Kidney (tissue), 14 donors: ENCODE data around the gene TMEM131L. TPM values are rescaled to one million over a fixed set of nuclear protein-coding genes. Genes with fewer than 3 reads are reported as not detected.

Experiments used
- DNase-seq, 5 donors: peaks; one replicate each; pipeline ENCODE4 v3.0.0-alpha.2; 2013 to 2020
- FAIRE-seq: peaks from 2 replicates; lab custom pipeline; 2012; peaks lifted over from hg19 to GRCh38; lab: Jason Lieb, UNC
- H3K27ac ChIP-seq, 2 donors: one replicate each; pipeline ENCODE4 v1.7.0; 2013; ENCODE audit warnings: low read depth in 2 of 2, low read length in 2 of 2, inconsistent platforms in 1 of 2
- H3K27me3 ChIP-seq: one replicate; pipeline ENCODE4 v1.7.1; 2013; ENCODE audit warnings: low read length, inconsistent platforms; ENCODE audit not compliant: control insufficient read depth, insufficient read depth
- H3K36me3 ChIP-seq, 3 donors: one replicate each; pipeline versions ENCODE4 v1.7.0 to v1.7.1; 2013; ENCODE audit warnings: low read length in 3 of 3, control low read depth in 1 of 3, inconsistent platforms in 1 of 3; ENCODE audit not compliant: insufficient read depth in 3 of 3, control insufficient read depth in 2 of 3
- H3K4me1 ChIP-seq, 3 donors: one replicate each; pipeline versions ENCODE4 v1.7.0 to v1.7.1; 2013; ENCODE audit warnings: low read length in 3 of 3, inconsistent platforms in 1 of 3, low read depth in 1 of 3; ENCODE audit not compliant: control insufficient read depth in 2 of 3, insufficient read depth in 2 of 3
- H3K4me3 ChIP-seq, 3 donors: one replicate each; pipeline versions ENCODE4 v1.7.0 to v1.8.1; 2013; ENCODE audit warnings: low read length in 3 of 3, control low read depth in 1 of 3, inconsistent platforms in 1 of 3
- H3K9ac ChIP-seq, 3 donors: one replicate each; pipeline versions ENCODE4 v1.7.0 to v1.7.1; 2013; ENCODE audit warnings: low read length in 3 of 3, control low read depth in 1 of 3, inconsistent platforms in 1 of 3
- H3K9me3 ChIP-seq, 3 donors: one replicate each; pipeline versions ENCODE4 v1.7.0 to v1.7.1; 2013; ENCODE audit warnings: low read length in 3 of 3, control low read depth in 1 of 3, inconsistent platforms in 1 of 3; ENCODE audit not compliant: control insufficient read depth in 2 of 3, insufficient read depth in 1 of 3
- intact Hi-C: fragments of 100-400 bp; cut with DNase I; formaldehyde crosslinking; loops from one replicate; pipeline ENCODE4 v1.11.1; 2022
- polyA plus RNA-seq: library from polyadenylated mRNA; stranded (reverse); fragments of 350-450 nt; fragmentation: Illumina TruSeq; extraction: RNeasy Lipid Tissue Mini Kit (QIAGEN cat#74804); gene quantifications from one replicate; pipeline ENCODE4 v1.2.3, GENCODE V29; 2014; ENCODE audit warnings: low read depth, low replicate concordance; ENCODE audit not compliant: insufficient read depth
- total RNA-seq: library from RNA; stranded (reverse); fragmentation: NEBNext Ultra II Directional; extraction: Animal tissue kit (Norgen Biotek cat#: 25700); gene quantifications from one replicate; pipeline ENCODE4 v1.2.1, GENCODE V29; 2021
- TF ChIP-seq, protein P1 (sequence below): IDR thresholded peaks from 3 replicates; pipeline ENCODE4 v1.5.1; 2012; ENCODE audit warnings: mild to moderate bottlenecking, moderate library complexity, borderline replicate concordance; ENCODE audit not compliant: insufficient read depth; ENCODE audit errors: extremely low read depth
- donor health status: control.
- donor health status: control.
- donor health status: control.
- donor health status: control.
- donor health status: control.
- donor health status: DM: yes; HTN: yes; CAD: no.
- donor health status: Normal renal cell carcinoma (clear cell type).

The TMEM131L gene
- total and polyA plus RNA-seq, 2 donors from 2014 or later = 3.0 to 17.0 TPM

DNA sequence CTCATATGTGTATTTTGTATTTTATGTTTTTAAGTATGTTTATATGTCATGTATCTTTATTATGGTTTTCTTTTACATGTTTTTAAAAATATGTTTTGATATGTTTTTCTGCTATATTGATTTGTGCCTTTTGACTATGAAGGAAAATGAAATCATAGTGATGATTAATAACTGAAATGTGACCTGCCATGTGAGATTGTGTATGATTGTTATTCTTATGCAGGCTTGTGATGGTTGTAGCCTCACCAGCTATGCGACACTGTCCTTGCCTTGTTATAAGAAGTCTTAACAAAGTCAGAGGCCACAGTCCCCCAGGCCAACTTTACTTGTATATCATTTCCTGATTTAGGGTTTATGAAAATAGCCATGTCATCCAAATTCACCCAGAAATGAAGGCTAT lies 83.2 kb downstream of the TMEM131L start:
- FAIRE-seq (peak; percentile 37), DNase-seq (no peak)
- intact Hi-C loops = no loop called here
- TF ChIP-seq, protein P1, sequence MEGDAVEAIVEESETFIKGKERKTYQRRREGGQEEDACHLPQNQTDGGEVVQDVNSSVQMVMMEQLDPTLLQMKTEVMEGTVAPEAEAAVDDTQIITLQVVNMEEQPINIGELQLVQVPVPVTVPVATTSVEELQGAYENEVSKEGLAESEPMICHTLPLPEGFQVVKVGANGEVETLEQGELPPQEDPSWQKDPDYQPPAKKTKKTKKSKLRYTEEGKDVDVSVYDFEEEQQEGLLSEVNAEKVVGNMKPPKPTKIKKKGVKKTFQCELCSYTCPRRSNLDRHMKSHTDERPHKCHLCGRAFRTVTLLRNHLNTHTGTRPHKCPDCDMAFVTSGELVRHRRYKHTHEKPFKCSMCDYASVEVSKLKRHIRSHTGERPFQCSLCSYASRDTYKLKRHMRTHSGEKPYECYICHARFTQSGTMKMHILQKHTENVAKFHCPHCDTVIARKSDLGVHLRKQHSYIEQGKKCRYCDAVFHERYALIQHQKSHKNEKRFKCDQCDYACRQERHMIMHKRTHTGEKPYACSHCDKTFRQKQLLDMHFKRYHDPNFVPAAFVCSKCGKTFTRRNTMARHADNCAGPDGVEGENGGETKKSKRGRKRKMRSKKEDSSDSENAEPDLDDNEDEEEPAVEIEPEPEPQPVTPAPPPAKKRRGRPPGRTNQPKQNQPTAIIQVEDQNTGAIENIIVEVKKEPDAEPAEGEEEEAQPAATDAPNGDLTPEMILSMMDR = no peak
- H3K36me3 ChIP-seq = no peaks in the 10 kb centered on the region
- no peak overlapping the region for H3K4me3 ChIP-seq
- H3K4me1 ChIP-seq = no peaks in the 10 kb centered on the region
- no peaks in the 10 kb centered on the region for H3K27me3 ChIP-seq
- no peaks in the 10 kb centered on the region for H3K9me3 ChIP-seq
- no peak overlapping the region for H3K27ac ChIP-seq
- no peak overlapping the region for H3K9ac ChIP-seq

DNA sequence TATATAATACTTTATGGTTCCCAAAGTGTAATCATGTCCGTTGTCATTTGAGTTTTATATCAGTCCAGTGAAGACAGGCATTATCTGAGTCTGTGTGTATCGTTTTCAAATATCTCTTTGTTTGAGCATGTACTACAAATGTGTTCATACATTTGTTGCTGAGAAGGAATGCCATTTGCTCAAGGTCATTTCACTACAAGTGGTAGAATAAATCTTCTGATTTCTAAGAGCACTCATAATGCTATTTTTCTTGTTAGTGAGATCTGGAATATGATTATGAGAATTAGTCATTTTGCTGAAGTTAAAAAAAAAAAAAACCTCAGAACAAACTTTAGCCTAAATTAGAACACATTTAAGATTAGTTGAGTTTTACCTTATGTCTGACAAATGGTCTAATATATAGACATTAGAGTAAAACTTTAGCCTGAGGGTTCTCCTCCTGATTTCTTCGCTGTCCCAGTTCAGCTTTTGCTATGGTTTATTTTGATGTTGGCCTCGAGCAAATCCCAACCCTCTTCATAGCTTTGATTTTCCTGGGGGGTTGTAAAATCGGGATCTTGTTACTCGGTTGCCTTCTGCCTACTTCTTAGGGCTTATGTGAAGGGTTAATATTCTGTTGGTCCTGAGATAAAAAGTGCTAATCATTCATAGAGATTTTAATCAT lies 87.1 kb downstream of the TMEM131L start:
- TF ChIP-seq, protein P1 = no peak
- Histone ChIP-seq H3K27ac (no peak overlapping the region), H3K4me1 (peaks cover 0 to 2% (median 0%) of the 10 kb centered on the region in 3 donors), H3K27me3 (no peaks in the 10 kb centered on the region), H3K9ac (no peak overlapping the region), H3K9me3 (no peaks in the 10 kb centered on the region), H3K36me3 (no peaks in the 10 kb centered on the region), H3K4me3 (no peak overlapping the region)
- DNase-seq (no peak), FAIRE-seq (peak; percentile 25)
- intact Hi-C loops = no loop called here

DNA sequence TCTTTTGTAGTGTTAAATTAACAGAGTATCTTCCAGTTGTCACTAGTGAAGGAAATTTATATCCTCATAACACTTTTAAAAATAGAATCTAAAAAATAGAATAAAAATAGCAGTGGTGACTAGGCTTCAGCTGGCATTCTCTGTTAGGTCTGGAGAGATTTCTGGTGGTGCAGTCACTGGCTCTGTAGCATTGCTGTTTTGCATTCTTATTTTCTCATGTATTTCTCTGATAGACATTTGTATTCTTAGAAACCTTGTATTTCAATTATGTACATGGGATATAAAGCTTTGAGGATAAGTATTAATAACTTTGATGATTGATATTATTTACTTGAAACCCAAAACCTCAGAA lies 87.6 kb downstream of the TMEM131L start:
- no peaks in the 10 kb centered on the region for H3K36me3 ChIP-seq
- no peaks in the 10 kb centered on the region for H3K27me3 ChIP-seq
- no peak overlapping the region for H3K9ac ChIP-seq
- no peak overlapping the region for H3K27ac ChIP-seq
- DNase-seq (no peak), FAIRE-seq (no peak)
- TF ChIP-seq, protein P1 = no peak
- H3K9me3 ChIP-seq = no peaks in the 10 kb centered on the region
- H3K4me3 ChIP-seq = no peak overlapping the region
- intact Hi-C loops = no loop called here
- peaks cover 0 to 2% (median 0%) of the 10 kb centered on the region in 3 donors for H3K4me1 ChIP-seq
